GM19035 (cell line): ENCODE results near the gene SEMG1.

ENCODE experiments used
- ATAC-seq: cut with Tn5 transposase; IDR thresholded peaks from one replicate; pipeline ENCODE4 v1.9.1; 2021; ENCODE audit not compliant: unreplicated experiment

The SEMG1 gene

DNA sequence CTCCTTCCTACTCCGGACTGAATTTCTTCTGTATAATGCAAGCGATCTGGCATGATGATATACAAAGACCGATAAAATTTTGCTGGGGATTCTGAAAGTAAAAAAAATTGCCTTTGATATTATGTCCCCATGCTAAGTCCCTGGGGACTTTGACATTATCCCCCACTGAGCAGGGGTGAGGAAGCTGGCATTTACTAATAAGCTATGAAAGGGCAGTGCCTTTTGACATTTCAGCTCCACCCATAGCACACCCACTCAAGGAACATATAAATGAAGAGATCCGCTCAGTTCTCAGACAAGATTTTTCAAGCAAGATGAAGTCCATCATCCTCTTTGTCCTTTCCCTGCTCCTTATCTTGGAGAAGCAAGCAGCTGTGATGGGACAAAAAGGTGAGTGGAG, 14.2 kb downstream of the SEMG1 start, which contains the start of gene SEMG2:
TSS of gene SEMG2 (plus strand) at position 298 of the 400 bp plus-strand sequence. CDS start at position 315, 17 bp downstream.
- ATAC-seq: no peak

DNA sequence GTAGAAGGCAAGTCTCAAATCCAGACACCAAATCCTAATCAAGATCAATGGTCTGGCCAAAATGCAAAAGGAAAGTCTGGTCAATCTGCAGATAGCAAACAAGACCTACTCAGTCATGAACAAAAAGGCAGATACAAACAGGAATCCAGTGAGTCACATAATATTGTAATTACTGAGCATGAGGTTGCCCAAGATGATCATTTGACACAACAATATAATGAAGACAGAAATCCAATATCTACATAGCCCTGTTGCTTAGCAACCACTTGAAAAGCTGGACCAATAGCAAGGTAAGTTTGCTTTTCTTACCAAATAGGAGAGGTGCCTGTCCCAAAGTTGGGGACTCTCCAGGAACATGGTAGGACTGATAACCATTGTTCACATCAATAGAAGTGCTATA, 16.3 kb downstream of the SEMG1 start:
- ATAC-seq: no peak

DNA sequence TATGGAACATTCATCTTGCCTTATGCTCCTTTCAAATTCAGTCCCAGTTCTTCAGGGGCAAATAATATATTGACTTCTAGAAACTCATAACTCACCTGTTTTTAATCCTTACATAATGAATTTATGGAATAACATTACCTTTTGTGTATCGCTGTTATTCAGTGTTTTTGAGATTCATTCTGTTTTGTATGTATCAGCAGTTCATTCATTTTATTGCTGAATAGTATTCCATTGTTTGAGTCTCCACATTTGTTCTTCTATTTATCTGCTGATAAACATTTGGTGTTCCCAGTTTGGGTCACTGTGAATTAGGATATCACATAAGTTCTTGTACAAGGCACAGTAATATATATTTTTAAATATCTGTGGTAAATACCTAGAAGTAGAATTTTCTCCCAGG, 19.5 kb downstream of the SEMG1 start:
- no peak for ATAC-seq

DNA sequence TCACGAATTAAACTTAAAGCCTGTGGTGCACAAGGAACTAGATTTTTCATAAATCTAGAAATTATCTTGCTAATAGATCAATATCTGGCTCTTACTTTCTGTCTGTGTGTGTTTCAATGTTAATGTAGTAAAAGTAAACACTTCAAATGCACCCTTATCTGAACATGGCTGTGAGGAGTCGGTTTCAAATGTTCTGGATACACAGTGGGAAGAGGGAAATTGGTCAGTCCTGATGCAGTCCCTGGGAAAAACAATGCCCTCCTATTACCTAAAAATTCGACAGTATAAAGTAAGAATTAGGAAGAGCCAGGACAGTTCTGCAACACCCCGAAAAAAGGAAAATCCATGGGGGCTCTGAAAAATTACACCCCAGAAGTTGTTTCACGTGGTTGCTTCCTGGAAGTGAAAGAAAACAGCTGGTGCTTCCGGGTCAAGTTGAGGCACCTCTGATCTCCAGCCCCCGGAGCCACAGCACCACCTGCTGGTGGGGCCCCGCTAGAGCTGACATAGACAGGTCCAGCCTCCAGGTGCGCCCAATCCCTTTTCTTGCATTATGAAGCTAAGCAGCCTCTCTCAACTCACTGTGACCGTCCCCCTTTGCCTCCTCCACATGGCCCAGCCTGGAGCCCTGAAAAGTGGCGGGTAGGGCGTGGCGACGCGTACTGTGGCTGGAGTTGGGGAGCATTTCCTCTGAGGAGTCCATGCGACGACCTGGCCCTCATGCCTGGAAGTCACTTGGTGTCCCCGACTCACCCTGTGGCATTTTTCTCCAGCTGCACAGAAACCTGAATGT, 22.6 kb downstream of the SEMG1 start:
- ATAC-seq: no peak

DNA sequence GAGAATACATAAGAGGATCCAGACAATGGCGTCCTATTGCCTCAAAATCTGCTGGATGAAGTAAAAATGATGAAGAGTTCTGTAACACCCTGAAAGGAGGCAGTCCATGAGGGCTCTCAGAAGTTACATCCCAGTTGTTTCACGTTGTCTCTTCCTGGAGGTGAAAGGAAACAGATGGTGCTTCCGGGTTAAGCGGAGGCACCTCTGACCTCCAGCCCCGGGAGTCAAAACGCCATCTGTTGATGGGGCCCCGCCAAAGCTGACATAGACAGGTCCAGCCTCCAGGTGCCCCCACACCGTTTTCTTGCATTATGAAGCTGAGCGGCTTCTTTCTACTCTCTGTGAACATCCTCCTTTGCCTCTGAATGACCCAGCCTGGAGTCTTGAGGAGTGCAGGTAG, 23.8 kb downstream of the SEMG1 start:
- ATAC-seq: no peak

DNA sequence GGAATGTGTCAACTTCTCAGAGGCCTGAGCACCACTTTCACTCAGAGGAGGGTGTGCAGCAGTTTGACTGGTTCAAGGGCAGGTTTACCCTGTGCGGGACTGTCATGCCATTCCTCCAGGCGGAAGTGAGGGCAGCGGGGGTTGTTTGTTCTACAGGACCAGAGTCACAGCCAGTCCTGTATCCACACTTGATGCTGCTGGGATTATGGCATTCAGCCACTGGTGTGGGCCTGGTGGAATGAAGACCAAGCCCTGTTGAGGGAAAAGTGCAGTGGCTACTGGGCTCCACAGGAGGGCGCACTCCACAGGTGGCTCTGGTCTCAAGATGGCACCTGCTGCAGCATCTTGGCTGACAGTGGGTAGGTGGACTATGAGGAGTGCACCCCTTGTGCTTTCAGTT, 29.2 kb downstream of the SEMG1 start:
- no peak for ATAC-seq

DNA sequence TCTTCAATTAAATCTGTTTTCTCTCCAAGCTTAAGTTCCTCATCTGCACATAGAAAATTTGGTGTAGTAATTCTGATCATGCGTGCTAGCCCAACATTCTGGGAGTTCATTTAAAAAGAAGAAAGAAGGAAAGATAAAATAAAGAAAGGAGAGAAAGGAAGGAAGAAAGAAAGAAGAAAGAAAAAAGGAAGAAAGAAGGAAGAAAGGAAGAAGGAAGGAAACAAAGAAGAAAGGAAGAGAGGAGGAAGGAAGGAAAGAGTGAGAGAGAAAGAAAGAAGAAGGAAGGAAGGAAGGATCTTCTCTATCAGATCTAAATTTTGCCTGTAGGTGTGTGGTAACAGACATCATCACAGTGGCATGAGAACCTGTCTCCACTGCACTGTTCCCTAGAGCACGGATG, 31.3 kb downstream of the SEMG1 start:
- no peak for ATAC-seq

DNA sequence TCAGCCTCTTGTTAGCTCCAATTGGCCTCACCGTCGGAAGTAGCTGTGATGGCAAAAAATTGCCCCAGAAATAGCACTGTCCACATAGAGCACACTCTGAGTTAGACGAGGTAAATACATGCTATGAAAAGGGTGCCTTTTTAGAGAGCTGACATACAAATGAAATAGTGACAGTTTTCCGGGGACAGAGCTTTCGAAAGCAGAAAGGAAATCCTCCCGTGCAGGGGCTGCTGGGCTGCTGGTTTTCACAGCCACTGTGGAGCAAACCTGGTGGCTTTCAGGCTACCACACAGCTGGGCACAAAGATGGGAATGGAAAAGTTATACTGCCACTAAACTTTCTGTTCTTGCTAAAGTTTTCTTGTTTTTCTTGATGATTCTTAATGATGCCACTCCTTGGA, 39.3 kb downstream of the SEMG1 start:
- ATAC-seq: no peak

DNA sequence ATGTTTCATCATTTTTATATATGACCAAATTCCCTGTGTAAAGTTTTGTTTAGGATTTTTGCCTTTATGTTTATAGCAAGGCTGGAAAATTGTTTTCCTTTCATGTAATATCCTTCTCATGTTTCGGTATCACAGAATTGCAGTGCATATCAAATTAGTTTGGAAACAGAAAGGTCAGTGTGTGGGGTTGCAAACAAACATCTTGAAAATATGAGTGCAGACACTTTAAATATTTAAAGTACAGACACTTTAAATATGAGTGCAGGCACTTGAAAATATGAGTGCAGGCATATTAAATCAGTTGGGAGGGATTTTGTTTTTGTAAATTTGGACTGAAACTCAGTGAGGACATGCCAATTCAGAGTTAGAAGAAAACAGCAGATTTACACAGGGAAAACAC, 41.0 kb downstream of the SEMG1 start:
- ATAC-seq: no peak

DNA sequence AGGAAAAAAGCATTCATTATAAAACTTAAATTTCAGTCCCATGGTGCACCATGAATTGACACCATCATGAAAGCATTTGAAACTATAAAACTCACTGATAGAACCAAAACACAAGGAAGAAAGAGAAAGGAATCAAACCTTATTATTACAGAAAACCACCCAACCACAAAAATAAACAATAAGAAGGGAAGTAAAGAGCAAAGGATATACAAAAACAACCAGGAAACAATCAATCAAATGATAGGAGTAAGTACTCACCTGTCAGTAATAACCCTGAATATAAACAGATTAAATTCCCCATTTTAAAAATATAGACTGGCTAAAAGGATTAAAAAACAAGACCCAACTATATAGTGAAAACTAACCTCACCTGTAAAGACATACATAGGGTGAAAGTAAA, 41.8 kb downstream of the SEMG1 start:
- no peak for ATAC-seq

DNA sequence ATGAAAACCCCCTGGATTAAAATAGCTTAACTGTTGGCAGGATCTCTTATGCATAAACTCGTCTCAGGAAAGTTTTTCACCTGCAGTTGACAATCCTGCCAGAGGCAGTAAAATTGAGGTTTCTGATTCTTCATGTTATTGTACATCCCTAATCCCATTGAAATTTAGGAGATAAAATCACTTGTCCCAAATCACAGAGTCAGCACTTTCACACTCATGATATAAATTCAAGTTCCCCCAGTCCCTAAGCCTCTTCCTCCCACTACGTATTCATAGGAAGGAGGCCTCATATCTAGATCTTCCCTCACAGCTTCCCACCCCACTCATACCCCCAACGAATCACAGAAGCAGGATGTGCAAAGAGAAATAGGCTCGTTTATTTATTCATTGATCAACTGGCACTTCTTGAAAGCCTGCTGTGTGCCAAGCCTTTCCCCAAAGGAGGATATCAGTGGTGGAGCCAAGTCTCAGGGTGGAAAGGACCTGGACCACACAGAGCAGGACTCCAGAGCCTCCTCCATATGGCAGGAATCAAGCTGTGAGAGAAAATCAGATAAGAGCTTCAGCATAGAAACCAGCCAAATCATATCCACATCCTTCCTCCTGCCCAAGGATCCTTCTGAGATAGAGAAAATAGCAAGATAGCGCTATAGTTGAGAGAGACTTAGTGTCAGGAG, 45.2 kb downstream of the SEMG1 start:
- no peak for ATAC-seq

DNA sequence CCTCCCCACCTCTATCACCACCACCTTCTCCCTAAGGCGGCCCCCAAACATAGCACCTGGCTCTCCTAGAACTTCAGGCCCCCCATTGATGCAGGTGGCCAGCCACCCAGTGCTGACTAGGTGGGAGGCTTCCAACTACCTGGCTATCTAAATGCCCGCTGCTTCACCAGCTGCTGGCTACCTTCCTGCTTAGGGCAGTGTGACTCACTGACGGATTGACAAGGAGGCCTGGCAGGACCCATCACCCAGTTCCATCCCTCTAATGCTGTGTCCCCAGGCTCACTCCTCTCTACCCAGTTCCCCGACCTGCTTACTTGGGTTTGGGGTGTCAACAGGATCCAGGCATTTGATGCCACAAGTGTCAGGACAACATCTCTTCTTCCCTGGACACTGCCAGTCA, 46.4 kb downstream of the SEMG1 start:
- ATAC-seq: no peak

DNA sequence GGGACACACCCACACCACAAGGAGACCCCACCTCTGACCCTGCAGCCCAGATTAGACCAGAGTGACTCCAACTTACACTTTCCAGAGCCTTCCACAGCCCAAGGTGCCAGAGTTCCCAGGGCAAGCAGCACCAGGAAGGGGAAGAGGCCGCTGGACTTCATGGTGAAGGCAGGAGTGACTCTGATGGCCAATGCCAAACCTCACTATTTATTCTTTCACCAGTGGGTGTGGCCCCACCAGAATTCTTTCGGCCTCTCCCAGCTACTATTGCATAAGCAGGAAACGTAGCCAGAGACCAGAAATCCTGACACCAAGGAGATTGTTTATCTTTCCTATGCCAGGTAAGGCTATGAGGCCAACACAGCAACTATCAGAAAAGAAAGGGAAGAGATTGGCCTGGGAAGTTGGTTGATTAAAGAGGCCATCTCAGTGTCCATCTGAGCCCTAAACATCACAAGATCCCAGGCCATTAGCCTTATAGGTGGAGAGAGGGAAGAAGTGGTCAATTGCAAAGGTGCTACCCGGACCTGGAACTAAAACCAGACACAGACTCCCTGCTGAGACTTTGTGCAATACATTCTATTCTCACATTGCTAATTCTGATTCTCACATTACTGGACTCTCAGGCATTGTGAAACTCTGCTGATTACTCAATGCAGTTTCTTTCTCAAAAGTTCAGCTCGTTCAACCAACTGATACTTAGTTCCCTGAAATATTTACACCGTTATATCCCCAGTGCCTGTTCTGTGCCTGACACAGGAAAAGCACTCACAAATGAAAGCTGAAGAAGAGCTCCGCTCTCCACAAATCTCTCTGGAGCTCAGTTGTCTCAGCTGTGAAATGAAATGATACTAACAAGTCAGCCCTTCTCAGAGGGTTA, 47.8 kb downstream of the SEMG1 start, which contains the start of gene SLPI:
TSS of gene SLPI (minus strand) at position 182 of the 880 bp plus-strand sequence. CDS start at position 161, 21 bp downstream.
- ATAC-seq: no peak

DNA sequence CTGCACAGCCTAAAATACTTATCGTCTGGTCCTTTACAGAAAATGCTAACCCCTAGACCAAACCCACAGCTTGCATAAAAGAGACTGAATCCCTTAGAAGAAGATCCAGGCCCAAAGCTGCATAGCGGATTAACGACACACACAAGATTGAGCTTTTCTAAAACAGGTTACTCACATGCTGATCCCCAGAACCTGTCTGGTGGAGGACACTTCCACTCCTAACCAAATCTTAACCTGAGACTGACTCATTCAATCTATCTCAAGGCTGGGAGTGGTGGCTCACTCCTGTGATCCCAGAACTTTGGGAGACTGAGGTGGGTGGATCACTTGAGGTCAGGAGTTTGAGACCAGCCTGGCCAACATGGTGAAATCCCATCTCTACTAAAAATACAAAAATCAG, 50.3 kb downstream of the SEMG1 start:
- ATAC-seq: no peak

DNA sequence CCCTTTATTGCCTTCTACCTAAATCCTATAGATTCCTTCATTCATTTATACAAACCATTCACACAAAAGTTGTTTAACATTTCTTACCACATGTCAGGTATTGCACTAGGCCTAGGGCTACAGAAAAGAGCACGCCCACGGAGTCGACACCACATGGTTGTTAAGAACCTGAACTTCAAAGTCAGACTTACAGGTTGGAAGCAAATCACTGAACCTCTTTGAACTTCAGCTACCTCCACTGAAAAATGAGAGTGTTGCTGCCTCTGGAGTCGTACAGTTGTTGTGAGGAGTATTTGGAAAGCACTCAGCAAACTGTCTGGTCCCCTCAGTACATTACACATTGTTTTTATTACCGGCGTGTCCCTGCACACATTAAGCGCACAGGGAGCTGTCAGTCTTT, 50.9 kb downstream of the SEMG1 start:
- ATAC-seq: no peak

DNA sequence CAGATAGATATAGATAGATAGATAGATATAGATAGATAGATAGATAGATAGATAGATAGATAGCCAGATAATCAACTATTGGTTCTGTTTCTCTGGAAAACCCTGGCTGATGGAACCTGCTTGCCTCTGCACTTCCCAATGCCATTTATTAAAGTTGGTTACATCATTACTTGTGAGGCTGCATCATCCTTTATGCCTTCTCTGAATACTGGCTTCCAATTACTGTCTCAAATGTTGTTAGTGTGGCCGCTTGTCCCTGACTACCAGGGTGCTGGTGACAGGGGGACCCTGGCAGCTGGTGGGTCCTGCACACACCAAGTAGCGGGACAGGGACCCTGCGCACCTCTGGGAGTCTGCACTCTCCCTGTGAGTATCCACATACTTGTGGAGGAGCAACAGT, 51.4 kb downstream of the SEMG1 start:
- ATAC-seq: no peak

DNA sequence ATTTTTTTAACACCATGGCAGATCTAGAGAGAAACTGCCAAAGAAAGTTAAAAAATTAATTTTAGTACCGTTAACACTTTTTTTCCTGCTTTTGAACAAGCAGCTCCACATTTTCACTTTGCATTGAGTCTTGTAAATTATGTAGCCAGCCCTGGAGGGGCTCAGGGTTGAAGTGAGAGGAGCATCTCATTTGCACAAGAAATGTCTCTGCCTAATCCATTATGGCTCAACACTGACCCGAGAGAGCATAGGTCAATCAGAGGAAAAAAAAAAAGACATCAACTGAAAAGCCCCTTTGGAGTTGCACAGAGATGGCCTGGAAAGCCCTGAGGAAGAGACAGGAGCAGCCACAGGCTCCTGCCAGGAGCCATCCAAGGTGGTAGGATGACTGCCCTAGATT, 51.8 kb downstream of the SEMG1 start:
- no peak for ATAC-seq
